Bronchial epithelial cell (primary cell): Measurements from ENCODE around the gene ZNF217. TPM values are rescaled to one million over a fixed set of nuclear protein-coding genes. Genes with fewer than 3 reads are reported as not detected.
"Not testable (repeated sequence)": the region's sequence is repeated elsewhere in the genome, so short reads cannot be mapped to it uniquely, and the experiment has no call there.

Experiments used
- DNase-seq: peaks from one replicate; pipeline ENCODE4 v3.0.0-alpha.2; 2010; ENCODE audit warnings: low read depth
- FAIRE-seq: peaks from 2 replicates; lab custom pipeline; 2011; peaks lifted over from hg19 to GRCh38; lab: Jason Lieb, UNC
- H3K27me3 ChIP-seq: 2 replicates; pipeline ENCODE4 v1.5.1; 2011; ENCODE audit warnings: low read length; ENCODE audit not compliant: control insufficient read depth, insufficient read depth
- H3K36me3 ChIP-seq: 2 replicates; pipeline ENCODE4 v1.5.1; 2011; ENCODE audit warnings: low read length; ENCODE audit not compliant: control insufficient read depth, insufficient read depth
- H3K4me3 ChIP-seq: 2 replicates; pipeline ENCODE4 v1.5.1; 2011; ENCODE audit warnings: mild to moderate bottlenecking, low read depth, low read length, control low read depth
- total RNA-seq: library from RNA; depleted of rRNA; stranded (reverse); fragments of >200 nt; gene quantifications from 2 replicates; pipeline ENCODE4 v1.2.1, GENCODE V29; 2014
- TF ChIP-seq, protein P1 (sequence below): IDR thresholded peaks from 2 replicates; pipeline ENCODE4 v1.5.1; 2011; ENCODE audit warnings: mild to moderate bottlenecking, moderate library complexity, low read length, control low read depth, inconsistent platforms; ENCODE audit not compliant: insufficient read depth, severe bottlenecking

The ZNF217 gene
- total RNA-seq, 1 donor from 2014 or later = 24.7 TPM

DNA sequence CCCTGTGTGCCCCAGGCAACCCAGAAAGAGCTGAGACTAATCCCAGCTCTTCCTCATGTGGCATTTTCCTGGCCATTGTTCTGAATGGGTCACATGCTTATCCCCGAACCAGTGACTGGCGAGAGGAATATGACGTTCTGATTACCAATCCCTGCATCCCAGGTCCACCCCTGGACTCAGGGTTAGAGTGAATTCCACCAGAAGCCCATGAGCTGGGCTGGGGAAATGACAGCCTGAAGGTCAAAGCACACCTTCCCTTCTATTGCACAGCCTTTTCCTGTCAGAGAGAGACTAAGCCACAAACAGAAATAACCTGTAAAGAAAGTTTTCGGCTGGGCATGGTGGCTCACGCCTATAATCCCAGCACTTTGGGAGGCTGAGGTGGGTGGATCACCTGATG lies 70.9 kb downstream of the ZNF217 start:
- DNase-seq (no peak), FAIRE-seq (no peak)
- no peak overlapping the region for H3K4me3 ChIP-seq
- no peaks in the 10 kb centered on the region for H3K36me3 ChIP-seq
- no peaks in the 10 kb centered on the region for H3K27me3 ChIP-seq
- TF ChIP-seq, protein P1, sequence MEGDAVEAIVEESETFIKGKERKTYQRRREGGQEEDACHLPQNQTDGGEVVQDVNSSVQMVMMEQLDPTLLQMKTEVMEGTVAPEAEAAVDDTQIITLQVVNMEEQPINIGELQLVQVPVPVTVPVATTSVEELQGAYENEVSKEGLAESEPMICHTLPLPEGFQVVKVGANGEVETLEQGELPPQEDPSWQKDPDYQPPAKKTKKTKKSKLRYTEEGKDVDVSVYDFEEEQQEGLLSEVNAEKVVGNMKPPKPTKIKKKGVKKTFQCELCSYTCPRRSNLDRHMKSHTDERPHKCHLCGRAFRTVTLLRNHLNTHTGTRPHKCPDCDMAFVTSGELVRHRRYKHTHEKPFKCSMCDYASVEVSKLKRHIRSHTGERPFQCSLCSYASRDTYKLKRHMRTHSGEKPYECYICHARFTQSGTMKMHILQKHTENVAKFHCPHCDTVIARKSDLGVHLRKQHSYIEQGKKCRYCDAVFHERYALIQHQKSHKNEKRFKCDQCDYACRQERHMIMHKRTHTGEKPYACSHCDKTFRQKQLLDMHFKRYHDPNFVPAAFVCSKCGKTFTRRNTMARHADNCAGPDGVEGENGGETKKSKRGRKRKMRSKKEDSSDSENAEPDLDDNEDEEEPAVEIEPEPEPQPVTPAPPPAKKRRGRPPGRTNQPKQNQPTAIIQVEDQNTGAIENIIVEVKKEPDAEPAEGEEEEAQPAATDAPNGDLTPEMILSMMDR = no peak

DNA sequence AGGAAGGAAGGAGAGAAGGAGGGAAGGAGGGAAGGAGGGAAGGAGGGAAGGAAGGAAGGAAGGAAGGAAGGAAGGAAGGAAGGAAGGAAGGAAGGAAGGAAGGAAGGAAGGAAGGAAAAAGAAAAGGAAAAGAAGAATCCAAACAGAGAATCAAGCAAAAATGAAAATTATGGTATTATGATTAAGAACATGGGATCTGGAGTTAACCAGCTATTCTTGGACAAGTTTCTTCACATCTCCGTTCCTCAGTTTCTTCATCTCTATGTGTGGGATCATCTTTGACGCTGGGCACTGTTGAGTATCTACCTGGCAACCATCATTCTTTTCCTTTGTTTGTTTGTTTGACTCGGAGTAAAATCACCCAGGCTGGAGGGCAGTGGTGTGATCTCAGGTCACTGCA lies 71.6 kb downstream of the ZNF217 start:
- no peak for DNase-seq
- Histone ChIP-seq H3K27me3 (no peaks in the 10 kb centered on the region), H3K4me3 (no peak overlapping the region), H3K36me3 (no peaks in the 10 kb centered on the region)
- TF ChIP-seq, protein P1 = no peak
- FAIRE-seq = no peak

DNA sequence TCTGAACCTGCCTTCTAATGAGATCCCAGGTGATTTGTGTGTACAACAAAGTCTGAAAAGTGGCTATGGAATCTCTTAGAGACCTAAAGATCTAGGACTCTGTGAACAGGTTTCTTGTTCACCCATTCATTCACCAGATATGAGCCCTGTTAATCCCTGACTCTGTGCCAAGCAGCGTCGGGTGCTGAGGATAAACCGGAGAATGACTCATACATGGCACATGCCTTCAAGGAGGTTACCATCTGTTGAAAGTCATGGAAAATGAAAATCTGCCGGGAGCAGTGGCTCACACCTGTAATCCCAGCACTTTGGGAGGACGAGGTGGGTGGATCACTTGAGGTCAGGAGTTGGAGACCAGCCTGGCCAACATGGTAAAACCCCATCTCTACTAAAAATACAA lies 72.2 kb downstream of the ZNF217 start:
- H3K27me3 ChIP-seq, FAIRE-seq, H3K36me3 ChIP-seq, H3K4me3 ChIP-seq: not testable (repeated sequence)
- peak; percentile 68 for DNase-seq

DNA sequence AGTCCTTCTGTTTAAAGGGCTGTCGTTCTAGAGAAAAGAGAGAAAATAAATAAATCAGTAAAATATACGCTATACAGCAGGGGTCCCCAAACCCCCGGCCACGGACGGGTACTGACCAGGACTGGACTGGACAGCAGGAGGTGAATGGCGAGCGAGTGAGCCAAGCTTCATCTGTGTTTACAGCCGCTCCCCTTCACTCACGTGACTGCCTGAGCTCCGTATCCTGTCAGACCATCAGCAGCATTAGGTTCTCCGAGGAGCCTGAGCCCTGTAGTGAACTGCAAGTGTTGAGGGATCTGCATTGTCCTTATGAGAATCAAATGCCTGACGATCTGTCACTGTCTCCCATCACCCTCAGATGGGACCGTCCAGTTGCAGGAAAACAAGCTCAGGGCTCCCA lies 76.5 kb downstream of the ZNF217 start:
- H3K27me3 ChIP-seq = no peaks in the 10 kb centered on the region
- FAIRE-seq (no peak), DNase-seq (no peak)
- TF ChIP-seq, protein P1 = no peak
- H3K4me3 ChIP-seq = no peak overlapping the region
- H3K36me3 ChIP-seq = no peaks in the 10 kb centered on the region
